Measurements from ENCODE around the gene ASTN2.

The ASTN2 gene

DNA sequence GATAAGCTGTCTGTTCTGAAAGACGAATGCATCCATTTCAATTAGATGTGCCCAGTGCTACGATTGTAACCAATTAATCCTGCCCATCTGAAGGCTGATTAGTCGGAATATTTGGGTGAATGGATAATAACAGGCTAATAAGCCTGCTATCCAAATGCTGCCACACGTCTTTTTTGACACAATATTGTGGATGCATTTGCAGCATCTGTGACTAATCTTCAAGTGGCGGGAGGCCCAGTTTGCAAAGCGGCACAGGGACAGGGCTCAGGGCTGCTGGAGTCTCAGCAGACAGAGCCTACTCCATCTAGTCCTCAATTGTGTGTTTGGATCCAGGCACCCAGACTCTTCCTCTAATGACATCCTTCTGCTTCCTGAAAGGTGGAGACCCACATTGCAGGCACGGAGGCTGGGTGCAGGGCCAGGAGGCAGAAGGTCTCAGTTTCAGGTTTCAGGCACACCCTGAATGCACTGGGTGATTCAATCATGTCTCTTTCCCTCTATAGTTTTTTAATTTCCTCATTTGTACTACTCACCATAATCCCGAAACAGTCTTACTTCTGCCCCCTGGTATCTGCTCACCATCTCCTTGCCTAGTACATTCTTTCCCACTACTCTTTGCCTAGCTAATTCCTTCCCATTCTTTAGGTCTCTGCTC, 169.6 kb downstream of the ASTN2 start:
- no peaks in the 10 kb centered on the region for H3K27me3 ChIP-seq (ENCODE audit: control insufficient read depth, insufficient read depth, low read length)
- H3K4me3 ChIP-seq (ENCODE audit: low read length), result no peak overlapping the region
- H3K4me1 ChIP-seq (ENCODE audit: control insufficient read depth, insufficient read depth, low read length), result no peaks in the 10 kb centered on the region
- no peak overlapping the region for H3K9ac ChIP-seq (ENCODE audit: low read length)
- no peak overlapping the region for H3K27ac ChIP-seq (ENCODE audit: low read depth, low read length)
- no peaks in the 10 kb centered on the region for H3K36me3 ChIP-seq (ENCODE audit: control insufficient read depth, insufficient read depth, low read length)

- Histone ChIP-seq H3K27ac (ENCODE audit: low read depth, low read length) (no peak overlapping the region), H3K4me1 (ENCODE audit: control insufficient read depth, insufficient read depth, low read length) (no peaks in the 10 kb centered on the region), H3K9ac (ENCODE audit: low read length) (no peak overlapping the region), H3K27me3 (ENCODE audit: control insufficient read depth, insufficient read depth, low read length) (no peaks in the 10 kb centered on the region), H3K4me3 (ENCODE audit: low read length) (no peak overlapping the region), H3K36me3 (ENCODE audit: control insufficient read depth, insufficient read depth, low read length) (no peaks in the 10 kb centered on the region)
These were observed 172.8 kb downstream of the ASTN2 start for GRCh38 chr9:117242082-117242481.

DNA sequence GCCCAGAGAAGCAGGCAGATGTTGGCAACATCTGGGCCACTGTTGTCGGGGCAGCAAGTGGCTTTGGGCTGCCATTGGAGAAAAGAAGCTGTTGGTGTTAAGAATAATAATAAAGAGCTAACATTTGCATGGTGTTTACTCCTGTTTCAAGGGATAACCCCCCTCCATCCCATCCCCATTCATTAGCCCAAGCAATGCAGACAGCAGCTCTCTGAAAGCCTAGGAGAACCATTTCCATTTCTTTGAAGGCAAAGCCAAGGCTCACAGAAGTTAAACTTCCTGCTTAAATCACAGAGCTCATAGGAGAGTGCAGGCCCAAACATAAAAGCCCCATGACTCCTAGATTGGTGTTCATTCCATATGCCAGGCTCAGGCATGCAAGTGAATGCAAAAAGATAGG, 175.4 kb downstream of the ASTN2 start:
- Histone ChIP-seq H3K36me3 (ENCODE audit: control insufficient read depth, insufficient read depth, low read length) (no peaks in the 10 kb centered on the region), H3K9ac (ENCODE audit: low read length) (no peak overlapping the region), H3K4me1 (ENCODE audit: control insufficient read depth, insufficient read depth, low read length) (no peaks in the 10 kb centered on the region), H3K4me3 (ENCODE audit: low read length) (no peak overlapping the region), H3K27me3 (ENCODE audit: control insufficient read depth, insufficient read depth, low read length) (no peaks in the 10 kb centered on the region), H3K27ac (ENCODE audit: low read depth, low read length) (no peak overlapping the region)

GRCh38 chr9:117234103-117234502, 180.8 kb downstream of the ASTN2 start:
- Histone ChIP-seq H3K27me3 (ENCODE audit: control insufficient read depth, insufficient read depth, low read length) (no peaks in the 10 kb centered on the region), H3K4me1 (ENCODE audit: control insufficient read depth, insufficient read depth, low read length) (no peaks in the 10 kb centered on the region), H3K36me3 (ENCODE audit: control insufficient read depth, insufficient read depth, low read length) (no peaks in the 10 kb centered on the region), H3K27ac (ENCODE audit: low read depth, low read length) (no peak overlapping the region), H3K9ac (ENCODE audit: low read length) (no peak overlapping the region), H3K4me3 (ENCODE audit: low read length) (no peak overlapping the region)

DNA sequence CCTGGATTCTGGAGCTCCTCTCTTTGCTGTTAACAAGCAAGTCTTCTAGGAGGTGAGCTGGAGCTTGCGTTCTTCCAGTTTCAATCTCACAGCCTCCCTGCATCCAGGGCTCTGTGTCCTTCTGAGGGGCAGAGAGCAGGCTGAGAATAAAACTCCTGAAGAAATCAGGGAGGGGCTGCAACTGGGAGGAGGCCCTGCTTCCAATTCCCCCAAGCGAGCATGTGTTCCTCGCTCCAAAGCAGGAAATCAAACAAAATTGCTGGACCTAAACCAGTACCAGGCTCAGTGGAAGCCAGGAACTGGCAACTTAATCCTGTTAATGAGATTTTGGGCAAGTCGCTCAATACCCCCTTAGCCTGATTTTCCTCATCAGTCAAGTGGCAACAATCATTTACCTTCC, 181.8 kb downstream of the ASTN2 start:
- no peaks in the 10 kb centered on the region for H3K36me3 ChIP-seq (ENCODE audit: control insufficient read depth, insufficient read depth, low read length)
- no peak overlapping the region for H3K4me3 ChIP-seq (ENCODE audit: low read length)
- H3K9ac ChIP-seq (ENCODE audit: low read length), result no peak overlapping the region
- H3K27me3 ChIP-seq (ENCODE audit: control insufficient read depth, insufficient read depth, low read length), result no peaks in the 10 kb centered on the region
- H3K4me1 ChIP-seq (ENCODE audit: control insufficient read depth, insufficient read depth, low read length), result no peaks in the 10 kb centered on the region
- H3K27ac ChIP-seq (ENCODE audit: low read depth, low read length), result no peak overlapping the region

DNA sequence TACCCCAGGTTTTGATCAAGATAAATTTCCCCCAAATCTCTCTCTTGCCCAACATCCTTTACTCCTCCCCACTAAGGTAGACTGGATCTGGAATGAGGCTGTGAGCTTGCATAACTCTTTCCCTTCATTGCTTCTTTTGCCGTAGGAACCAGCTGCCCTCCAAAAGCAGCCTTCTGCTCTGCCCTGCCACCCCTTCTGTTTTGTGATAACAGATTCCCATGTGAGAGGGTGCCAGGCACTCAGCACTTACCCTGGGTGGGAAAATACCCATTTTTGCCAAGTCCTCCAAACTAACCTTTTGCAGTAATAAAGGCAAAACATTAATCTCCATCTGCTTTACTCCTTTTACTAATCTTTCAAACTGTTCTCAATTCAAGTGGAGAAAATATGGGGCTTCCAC, 182.6 kb downstream of the ASTN2 start:
- H3K9ac ChIP-seq (ENCODE audit: low read length), result no peak overlapping the region
- H3K36me3 ChIP-seq (ENCODE audit: control insufficient read depth, insufficient read depth, low read length), result no peaks in the 10 kb centered on the region

GRCh38 chr9:117231012-117231411, 183.8 kb downstream of the ASTN2 start:
- H3K36me3 ChIP-seq (ENCODE audit: control insufficient read depth, insufficient read depth, low read length), result no peaks in the 10 kb centered on the region
- no peak overlapping the region for H3K9ac ChIP-seq (ENCODE audit: low read length)
- no peaks in the 10 kb centered on the region for H3K27me3 ChIP-seq (ENCODE audit: control insufficient read depth, insufficient read depth, low read length)
- H3K27ac ChIP-seq (ENCODE audit: low read depth, low read length), result no peak overlapping the region
- no peak overlapping the region for H3K4me3 ChIP-seq (ENCODE audit: low read length)
- H3K4me1 ChIP-seq (ENCODE audit: control insufficient read depth, insufficient read depth, low read length), result no peaks in the 10 kb centered on the region

More for the DNA sequence above, 182.6 kb downstream of the ASTN2 start:
- no peaks in the 10 kb centered on the region for H3K27me3 ChIP-seq (ENCODE audit: control insufficient read depth, insufficient read depth, low read length)
- no peak overlapping the region for H3K27ac ChIP-seq (ENCODE audit: low read depth, low read length)
- H3K4me3 ChIP-seq (ENCODE audit: low read length), result no peak overlapping the region
- no peaks in the 10 kb centered on the region for H3K4me1 ChIP-seq (ENCODE audit: control insufficient read depth, insufficient read depth, low read length)

- Histone ChIP-seq H3K4me3 (ENCODE audit: low read length) (no peak overlapping the region), H3K4me1 (ENCODE audit: control insufficient read depth, insufficient read depth, low read length) (no peaks in the 10 kb centered on the region), H3K9ac (ENCODE audit: low read length) (no peak overlapping the region), H3K36me3 (ENCODE audit: control insufficient read depth, insufficient read depth, low read length) (no peaks in the 10 kb centered on the region), H3K27me3 (ENCODE audit: control insufficient read depth, insufficient read depth, low read length) (no peaks in the 10 kb centered on the region), H3K27ac (ENCODE audit: low read depth, low read length) (no peak overlapping the region)
These were observed 190.2 kb downstream of the ASTN2 start for GRCh38 chr9:117224695-117225094.

- no peaks in the 10 kb centered on the region for H3K36me3 ChIP-seq (ENCODE audit: control insufficient read depth, insufficient read depth, low read length)
- no peaks in the 10 kb centered on the region for H3K4me1 ChIP-seq (ENCODE audit: control insufficient read depth, insufficient read depth, low read length)
- H3K27ac ChIP-seq (ENCODE audit: low read depth, low read length), result no peak overlapping the region
- H3K4me3 ChIP-seq (ENCODE audit: low read length), result no peak overlapping the region
- no peaks in the 10 kb centered on the region for H3K27me3 ChIP-seq (ENCODE audit: control insufficient read depth, insufficient read depth, low read length)
- no peak overlapping the region for H3K9ac ChIP-seq (ENCODE audit: low read length)
These were observed 195.9 kb downstream of the ASTN2 start for GRCh38 chr9:117218951-117219350.

- Histone ChIP-seq H3K4me3 (ENCODE audit: low read length) (no peak overlapping the region), H3K27me3 (ENCODE audit: control insufficient read depth, insufficient read depth, low read length) (no peaks in the 10 kb centered on the region), H3K4me1 (ENCODE audit: control insufficient read depth, insufficient read depth, low read length) (no peaks in the 10 kb centered on the region), H3K9ac (ENCODE audit: low read length) (no peak overlapping the region), H3K27ac (ENCODE audit: low read depth, low read length) (no peak overlapping the region), H3K36me3 (ENCODE audit: control insufficient read depth, insufficient read depth, low read length) (no peaks in the 10 kb centered on the region)
These were observed 200.4 kb downstream of the ASTN2 start for GRCh38 chr9:117214416-117214815.

GRCh38 chr9:117211280-117211679, 203.6 kb downstream of the ASTN2 start:
- no peaks in the 10 kb centered on the region for H3K4me1 ChIP-seq (ENCODE audit: control insufficient read depth, insufficient read depth, low read length)
- no peak overlapping the region for H3K4me3 ChIP-seq (ENCODE audit: low read length)
- no peak overlapping the region for H3K9ac ChIP-seq (ENCODE audit: low read length)
- H3K36me3 ChIP-seq (ENCODE audit: control insufficient read depth, insufficient read depth, low read length), result no peaks in the 10 kb centered on the region
- no peaks in the 10 kb centered on the region for H3K27me3 ChIP-seq (ENCODE audit: control insufficient read depth, insufficient read depth, low read length)
- no peak overlapping the region for H3K27ac ChIP-seq (ENCODE audit: low read depth, low read length)

DNA sequence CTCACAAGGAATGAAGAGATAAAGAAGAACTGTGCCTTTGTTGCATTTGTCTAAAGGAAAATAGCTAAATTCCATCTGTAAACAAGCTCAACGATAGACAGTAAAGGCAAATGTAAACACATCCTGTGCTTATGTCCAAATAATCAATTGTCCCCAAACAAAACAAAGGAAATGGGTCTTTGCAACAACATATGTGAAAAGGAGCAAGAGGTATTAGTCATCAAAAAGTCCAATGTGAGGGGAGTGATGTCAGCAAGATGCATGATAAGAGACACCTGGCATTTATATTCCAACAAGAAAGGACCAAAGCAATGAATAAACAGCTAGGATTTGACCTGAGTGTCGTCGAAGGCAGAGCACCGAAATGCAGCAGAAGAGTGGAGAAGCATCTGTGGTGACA, 209.1 kb downstream of the ASTN2 start:
- Histone ChIP-seq H3K27me3 (ENCODE audit: control insufficient read depth, insufficient read depth, low read length) (no peaks in the 10 kb centered on the region), H3K4me1 (ENCODE audit: control insufficient read depth, insufficient read depth, low read length) (no peaks in the 10 kb centered on the region)

GRCh38 chr9:117204971-117205370, 209.9 kb downstream of the ASTN2 start:
- Histone ChIP-seq H3K27ac (ENCODE audit: low read depth, low read length) (no peak overlapping the region), H3K4me3 (ENCODE audit: low read length) (no peak overlapping the region), H3K27me3 (ENCODE audit: control insufficient read depth, insufficient read depth, low read length) (no peaks in the 10 kb centered on the region)

More for the DNA sequence above, 209.1 kb downstream of the ASTN2 start:
- H3K9ac ChIP-seq (ENCODE audit: low read length), result no peak overlapping the region
- no peak overlapping the region for H3K4me3 ChIP-seq (ENCODE audit: low read length)
- H3K27ac ChIP-seq (ENCODE audit: low read depth, low read length), result no peak overlapping the region
- H3K36me3 ChIP-seq (ENCODE audit: control insufficient read depth, insufficient read depth, low read length), result no peaks in the 10 kb centered on the region

More at GRCh38 chr9:117204971-117205370, 209.9 kb downstream of the ASTN2 start:
- Histone ChIP-seq H3K4me1 (ENCODE audit: control insufficient read depth, insufficient read depth, low read length) (no peaks in the 10 kb centered on the region), H3K36me3 (ENCODE audit: control insufficient read depth, insufficient read depth, low read length) (no peaks in the 10 kb centered on the region), H3K9ac (ENCODE audit: low read length) (no peak overlapping the region)
